UCSD-AML1 (cell line): ENCODE measurements around the gene YLPM1.

Experiments used
- DNase-seq: peaks from one replicate; lab custom pipeline; 2025; ENCODE audit not compliant: unreplicated experiment; lab: John Stamatoyannopoulos, UW

The YLPM1 gene

GRCh38 chr14:74786796-74787315, 23.7 kb downstream of the YLPM1 start:
- no peak for DNase-seq

- no peak for DNase-seq
Observed at GRCh38 chr14:74792249-74793039, 29.3 kb downstream of the YLPM1 start.

GRCh38 chr14:74793506-74794155, 30.5 kb downstream of the YLPM1 start:
- no peak for DNase-seq

- no peak for DNase-seq
Observed at GRCh38 chr14:74794947-74795346, 31.8 kb downstream of the YLPM1 start.

- no peak for DNase-seq
Observed at GRCh38 chr14:74799765-74800164, 36.6 kb downstream of the YLPM1 start.

GRCh38 chr14:74800780-74801179, 37.7 kb downstream of the YLPM1 start:
- DNase-seq = no peak

GRCh38 chr14:74801396-74801795, 38.3 kb downstream of the YLPM1 start:
- DNase-seq = no peak

GRCh38 chr14:74804219-74804825, 41.2 kb downstream of the YLPM1 start:
- DNase-seq = peak; percentile 22

- DNase-seq = no peak
Observed at GRCh38 chr14:74807853-74808545, 44.9 kb downstream of the YLPM1 start.

- DNase-seq = no peak
Observed at GRCh38 chr14:74816124-74816523, 53.0 kb downstream of the YLPM1 start.

- DNase-seq = no peak
Observed at GRCh38 chr14:74820288-74820687, 57.2 kb downstream of the YLPM1 start.

- no peak for DNase-seq
Observed at GRCh38 chr14:74821267-74821915, 58.3 kb downstream of the YLPM1 start.

- no peak for DNase-seq
Observed at GRCh38 chr14:74824997-74825396, 61.9 kb downstream of the YLPM1 start.

GRCh38 chr14:74826574-74826973, 63.5 kb downstream of the YLPM1 start:
- no peak for DNase-seq

- no peak for DNase-seq
Observed at GRCh38 chr14:74829251-74829650, 66.1 kb downstream of the YLPM1 start.

- no peak for DNase-seq
Observed at GRCh38 chr14:74832849-74833248, 69.7 kb downstream of the YLPM1 start.

GRCh38 chr14:74834692-74835392, 71.7 kb downstream of the YLPM1 start:
- no peak for DNase-seq

- DNase-seq = no peak
Observed at GRCh38 chr14:74835645-74836250, 72.6 kb downstream of the YLPM1 start.

GRCh38 chr14:74836251-74836960, 73.3 kb downstream of the YLPM1 start:
- no peak for DNase-seq
